Measurements from ENCODE around the gene ASIC4. TPM values are rescaled to one million over a fixed set of nuclear protein-coding genes. Genes with fewer than 3 reads are reported as not detected.

The ASIC4 gene
- total RNA-seq, 1 experiment from 2014 or later, result 0.11 TPM

GRCh38 chr2:219547621-219548020 is 33.3 kb downstream of the ASIC4 start:
- Histone ChIP-seq H3K36me3 (ENCODE audit: low read depth, low read length) (no peaks in the 10 kb centered on the region), H3K9me2 (replicated peaks; ENCODE audit: low read length) (no peaks in the 10 kb centered on the region), H2AFZ (ENCODE audit: low read length) (no peak overlapping the region), H3K79me2 (ENCODE audit: low read length) (peaks cover 6% of the 10 kb centered on the region), H4K20me1 (ENCODE audit: low read length) (no peaks in the 10 kb centered on the region), H3K9me3 (ENCODE audit: low read length) (no peaks in the 10 kb centered on the region), H3K9ac (ENCODE audit: low read length) (no peak overlapping the region), H3K4me3 (ENCODE audit: low read length) (no peak overlapping the region), H3K27me3 (ENCODE audit: low read length) (no peaks in the 10 kb centered on the region), H3K4me2 (ENCODE audit: low read length) (no peak overlapping the region), H3K27ac (ENCODE audit: low read length) (no peak overlapping the region), H3F3A (ENCODE audit: low read length, unreplicated experiment) (no peaks in the 10 kb centered on the region), H3K4me1 (ENCODE audit: insufficient read depth, low read length) (peaks cover 4% of the 10 kb centered on the region; the same call in 1 of the 2 replicates)
- TF ChIP-seq EZH2phosphoT487 (IDR thresholded peaks at IDR 0.05; ENCODE audit: borderline replicate concordance, low read length), result no peak
- no peak for TF ChIP-seq CTCF (conservative IDR thresholded peaks at IDR 0.05; ENCODE audit: low read depth, low read length)
- TF ChIP-seq EZH2 (IDR thresholded peaks at IDR 0.05; ENCODE audit: low read length, unreplicated experiment), result no peak
- ATAC-seq (no peak), DNase-seq (no peak)
- intact Hi-C loops (cut with micrococcal nuclease), result no loop called here
- POLR2A ChIA-PET (ENCODE audit: unreplicated experiment), result no interaction called here
- BruUV-seq (replicated peaks), result no TSS peak
- CTCF ChIA-PET, result no interaction called here

DNA sequence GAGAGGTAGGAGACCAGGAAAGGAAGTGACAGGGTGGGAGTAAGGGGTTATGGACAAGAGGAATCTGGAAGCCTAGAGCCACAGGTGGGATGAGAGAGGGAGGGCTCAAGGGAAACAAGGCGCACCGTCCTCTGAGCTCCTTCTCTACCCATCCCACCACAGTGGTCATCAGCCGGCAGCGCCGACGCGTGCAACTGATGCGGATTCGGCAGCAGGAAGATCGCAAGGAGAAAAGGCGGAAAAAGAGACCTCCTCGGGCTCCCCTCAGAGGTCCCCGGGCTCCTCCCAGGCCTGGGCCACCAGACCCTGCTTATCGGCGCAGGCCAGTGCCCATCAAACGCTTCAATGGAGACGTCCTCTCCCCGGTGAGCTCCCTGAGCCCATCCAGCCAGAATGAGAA is 34.7 kb downstream of the ASIC4 start:
- no peaks in the 10 kb centered on the region for H3F3A ChIP-seq (ENCODE audit: low read length, unreplicated experiment)
- H3K4me3 ChIP-seq (ENCODE audit: low read length), result no peak overlapping the region
- no peak overlapping the region for H3K9ac ChIP-seq (ENCODE audit: low read length)
- TF ChIP-seq CTCF (conservative IDR thresholded peaks at IDR 0.05; ENCODE audit: low read depth, low read length) (no peak), EZH2 (IDR thresholded peaks at IDR 0.05; ENCODE audit: low read length, unreplicated experiment) (no peak), EZH2phosphoT487 (IDR thresholded peaks at IDR 0.05; ENCODE audit: borderline replicate concordance, low read length) (no peak)
- no peaks in the 10 kb centered on the region for H3K27me3 ChIP-seq (ENCODE audit: low read length)
- H3K4me1 ChIP-seq (ENCODE audit: insufficient read depth, low read length), result peaks cover 9% of the 10 kb centered on the region
- H3K9me2 ChIP-seq (replicated peaks; ENCODE audit: low read length), result no peaks in the 10 kb centered on the region
- ATAC-seq (no peak), DNase-seq (no peak)
- H3K9me3 ChIP-seq (ENCODE audit: low read length), result no peaks in the 10 kb centered on the region
- no peak overlapping the region for H2AFZ ChIP-seq (ENCODE audit: low read length)
- ChIA-PET CTCF (no interaction called here), POLR2A (ENCODE audit: unreplicated experiment) (interaction anchor here (0.6 kb wide), 1 partner anchor 22 kb away, joined by 6 read pairs; no protein-coding TSS in a partner anchor)
- intact Hi-C loops (cut with micrococcal nuclease), result no loop called here
- H3K36me3 ChIP-seq (ENCODE audit: low read depth, low read length), result no peaks in the 10 kb centered on the region
- no peaks in the 10 kb centered on the region for H4K20me1 ChIP-seq (ENCODE audit: low read length)
- BruUV-seq (replicated peaks), result no TSS peak
- no peak overlapping the region for H3K27ac ChIP-seq (ENCODE audit: low read length)
- no peak overlapping the region for H3K4me2 ChIP-seq (ENCODE audit: low read length)
- H3K79me2 ChIP-seq (ENCODE audit: low read length), result no peaks in the 10 kb centered on the region

DNA sequence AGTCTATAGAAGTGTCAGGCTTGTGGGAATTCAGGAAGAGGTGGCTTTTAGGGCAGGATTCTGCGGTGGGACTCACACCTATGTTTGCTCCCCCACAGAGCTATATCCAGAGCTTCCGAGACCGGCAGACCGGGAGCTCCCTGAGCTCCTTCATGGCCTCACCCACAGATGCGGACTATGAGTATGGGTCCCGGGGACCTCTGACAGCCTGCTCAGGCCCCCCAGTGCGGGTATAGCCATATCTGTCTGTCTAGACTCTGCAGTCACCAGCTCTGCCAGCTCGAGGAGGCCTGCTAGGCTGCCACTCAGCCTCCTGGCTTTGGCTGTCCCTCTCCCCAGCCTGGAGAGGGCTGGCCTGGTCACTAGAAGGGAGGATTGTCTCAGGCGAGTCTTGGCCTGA is 35.3 kb downstream of the ASIC4 start:
- H3K27me3 ChIP-seq (ENCODE audit: low read length), result no peaks in the 10 kb centered on the region
- no peaks in the 10 kb centered on the region for H3K9me2 ChIP-seq (replicated peaks; ENCODE audit: low read length)
- no peaks in the 10 kb centered on the region for H3K9me3 ChIP-seq (ENCODE audit: low read length)
- ATAC-seq (no peak), DNase-seq (no peak)
- H3K79me2 ChIP-seq (ENCODE audit: low read length), result no peaks in the 10 kb centered on the region
- ChIA-PET CTCF (no interaction called here), POLR2A (ENCODE audit: unreplicated experiment) (no interaction called here)
- H4K20me1 ChIP-seq (ENCODE audit: low read length), result no peaks in the 10 kb centered on the region
- H2AFZ ChIP-seq (ENCODE audit: low read length), result no peak overlapping the region
- H3K9ac ChIP-seq (ENCODE audit: low read length), result no peak overlapping the region
- no peak overlapping the region for H3K27ac ChIP-seq (ENCODE audit: low read length)
- TF ChIP-seq EZH2 (IDR thresholded peaks at IDR 0.05; ENCODE audit: low read length, unreplicated experiment) (no peak), CTCF (conservative IDR thresholded peaks at IDR 0.05; ENCODE audit: low read depth, low read length) (no peak), EZH2phosphoT487 (IDR thresholded peaks at IDR 0.05; ENCODE audit: borderline replicate concordance, low read length) (no peak)
- H3K4me1 ChIP-seq (ENCODE audit: insufficient read depth, low read length), result peaks cover 9% of the 10 kb centered on the region
- H3K4me3 ChIP-seq (ENCODE audit: low read length), result no peak overlapping the region
- H3K36me3 ChIP-seq (ENCODE audit: low read depth, low read length), result no peaks in the 10 kb centered on the region
- intact Hi-C loops (cut with micrococcal nuclease), result no loop called here
- no TSS peak for BruUV-seq (replicated peaks)
- H3K4me2 ChIP-seq (ENCODE audit: low read length), result no peak overlapping the region
- H3F3A ChIP-seq (ENCODE audit: low read length, unreplicated experiment), result no peaks in the 10 kb centered on the region

All from PC-3 (cell line).